Activated naive CD4-positive, alpha-beta T cell treated with anti-CD3 and anti-CD28 coated beads, Interleukin-2, amount 50 U/mL, for 24 hours (primary cell): Measurements from ENCODE around the gene PTCHD1.

Experiments used
- H3K27ac Mint-ChIP-seq: one replicate; pipeline ENCODE4 v1.8.0; 2021; ENCODE audit warnings: mild to moderate bottlenecking, mixed read lengths
- H3K27me3 Mint-ChIP-seq: one replicate; pipeline ENCODE4 v1.8.0; 2021; ENCODE audit warnings: mixed read lengths
- H3K36me3 Mint-ChIP-seq: one replicate; pipeline ENCODE4 v1.8.0; 2021; ENCODE audit warnings: mixed read lengths
- H3K4me1 Mint-ChIP-seq: one replicate; pipeline ENCODE4 v1.8.0; 2021; ENCODE audit warnings: mixed read lengths
- H3K4me3 Mint-ChIP-seq: one replicate; pipeline ENCODE4 v1.8.0; 2021; ENCODE audit warnings: mild to moderate bottlenecking, mixed read lengths
- H3K9me3 Mint-ChIP-seq: one replicate; pipeline ENCODE4 v1.8.0; 2021; ENCODE audit warnings: mixed read lengths

Gene PTCHD1

GRCh38 chrX:23333842-23334520 is 668 bp upstream of the PTCHD1 start:
- Mint-ChIP-seq H3K4me3 (no peak overlapping the region), H3K36me3 (no peaks in the 10 kb centered on the region), H3K27me3 (peaks cover 28% of the 10 kb centered on the region), H3K27ac (no peak overlapping the region), H3K4me1 (peaks cover 6% of the 10 kb centered on the region), H3K9me3 (no peaks in the 10 kb centered on the region)

- H3K9me3 Mint-ChIP-seq: no peaks in the 10 kb centered on the region
- H3K27me3 Mint-ChIP-seq: peaks cover 28% of the 10 kb centered on the region
- peaks cover 6% of the 10 kb centered on the region for H3K4me1 Mint-ChIP-seq
- no peak overlapping the region for H3K4me3 Mint-ChIP-seq
- no peaks in the 10 kb centered on the region for H3K36me3 Mint-ChIP-seq
- no peak overlapping the region for H3K27ac Mint-ChIP-seq
Observed at GRCh38 chrX:23334521-23334847, 165 bp upstream of the PTCHD1 start.

GRCh38 chrX:23338334-23338733 is 3.7 kb downstream of the PTCHD1 start:
- H3K9me3 Mint-ChIP-seq: no peaks in the 10 kb centered on the region
- no peak overlapping the region for H3K27ac Mint-ChIP-seq
- no peak overlapping the region for H3K4me3 Mint-ChIP-seq
- no peaks in the 10 kb centered on the region for H3K36me3 Mint-ChIP-seq
- no peaks in the 10 kb centered on the region for H3K4me1 Mint-ChIP-seq
- H3K27me3 Mint-ChIP-seq: peaks cover 18% of the 10 kb centered on the region

GRCh38 chrX:23341452-23341851 is 6.8 kb downstream of the PTCHD1 start:
- Mint-ChIP-seq H3K36me3 (no peaks in the 10 kb centered on the region), H3K4me3 (no peak overlapping the region), H3K9me3 (no peaks in the 10 kb centered on the region), H3K27ac (no peak overlapping the region), H3K4me1 (no peaks in the 10 kb centered on the region), H3K27me3 (peaks cover 9% of the 10 kb centered on the region)

- peaks cover 8% of the 10 kb centered on the region for H3K9me3 Mint-ChIP-seq
- no peak overlapping the region for H3K27ac Mint-ChIP-seq
- H3K4me3 Mint-ChIP-seq: no peak overlapping the region
- peaks cover 3% of the 10 kb centered on the region for H3K27me3 Mint-ChIP-seq
- no peaks in the 10 kb centered on the region for H3K4me1 Mint-ChIP-seq
- no peaks in the 10 kb centered on the region for H3K36me3 Mint-ChIP-seq
Observed at GRCh38 chrX:23344238-23344903, 9.7 kb downstream of the PTCHD1 start.

GRCh38 chrX:23344904-23345271 is 10.2 kb downstream of the PTCHD1 start:
- H3K36me3 Mint-ChIP-seq: no peaks in the 10 kb centered on the region
- peaks cover 3% of the 10 kb centered on the region for H3K27me3 Mint-ChIP-seq

GRCh38 chrX:23356189-23356588 is 21.5 kb downstream of the PTCHD1 start:
- Mint-ChIP-seq H3K4me3 (no peak overlapping the region), H3K4me1 (no peaks in the 10 kb centered on the region), H3K36me3 (no peaks in the 10 kb centered on the region), H3K9me3 (no peaks in the 10 kb centered on the region), H3K27ac (no peak overlapping the region), H3K27me3 (no peaks in the 10 kb centered on the region)

More at GRCh38 chrX:23344904-23345271, 10.2 kb downstream of the PTCHD1 start:
- H3K4me3 Mint-ChIP-seq: no peak overlapping the region
- no peak overlapping the region for H3K27ac Mint-ChIP-seq
- peaks cover 8% of the 10 kb centered on the region for H3K9me3 Mint-ChIP-seq
- H3K4me1 Mint-ChIP-seq: no peaks in the 10 kb centered on the region

GRCh38 chrX:23364416-23364815 is 29.8 kb downstream of the PTCHD1 start:
- Mint-ChIP-seq H3K9me3 (no peaks in the 10 kb centered on the region), H3K27me3 (no peaks in the 10 kb centered on the region), H3K4me3 (no peak overlapping the region), H3K36me3 (no peaks in the 10 kb centered on the region), H3K4me1 (no peaks in the 10 kb centered on the region), H3K27ac (no peak overlapping the region)

- Mint-ChIP-seq H3K27me3 (no peaks in the 10 kb centered on the region), H3K4me1 (no peaks in the 10 kb centered on the region)
Observed at GRCh38 chrX:23365541-23365940, 30.9 kb downstream of the PTCHD1 start.

GRCh38 chrX:23366914-23367313 is 32.3 kb downstream of the PTCHD1 start:
- no peaks in the 10 kb centered on the region for H3K9me3 Mint-ChIP-seq
- no peak overlapping the region for H3K27ac Mint-ChIP-seq
- H3K4me1 Mint-ChIP-seq: no peaks in the 10 kb centered on the region
- no peaks in the 10 kb centered on the region for H3K27me3 Mint-ChIP-seq
- H3K4me3 Mint-ChIP-seq: no peak overlapping the region
- no peaks in the 10 kb centered on the region for H3K36me3 Mint-ChIP-seq

More at GRCh38 chrX:23365541-23365940, 30.9 kb downstream of the PTCHD1 start:
- Mint-ChIP-seq H3K36me3 (no peaks in the 10 kb centered on the region), H3K27ac (no peak overlapping the region), H3K9me3 (no peaks in the 10 kb centered on the region), H3K4me3 (no peak overlapping the region)

- no peaks in the 10 kb centered on the region for H3K27me3 Mint-ChIP-seq
- H3K4me3 Mint-ChIP-seq: no peak overlapping the region
- H3K36me3 Mint-ChIP-seq: no peaks in the 10 kb centered on the region
- H3K4me1 Mint-ChIP-seq: no peaks in the 10 kb centered on the region
- H3K9me3 Mint-ChIP-seq: no peaks in the 10 kb centered on the region
- no peak overlapping the region for H3K27ac Mint-ChIP-seq
Observed at GRCh38 chrX:23369027-23369426, 34.4 kb downstream of the PTCHD1 start.

GRCh38 chrX:23372220-23372902 is 37.7 kb downstream of the PTCHD1 start:
- no peak overlapping the region for H3K27ac Mint-ChIP-seq
- no peaks in the 10 kb centered on the region for H3K4me1 Mint-ChIP-seq
- no peak overlapping the region for H3K4me3 Mint-ChIP-seq
- no peaks in the 10 kb centered on the region for H3K9me3 Mint-ChIP-seq
- peaks cover 3% of the 10 kb centered on the region for H3K27me3 Mint-ChIP-seq
- H3K36me3 Mint-ChIP-seq: no peaks in the 10 kb centered on the region

GRCh38 chrX:23373129-23373804 is 38.6 kb downstream of the PTCHD1 start:
- no peaks in the 10 kb centered on the region for H3K4me1 Mint-ChIP-seq
- H3K9me3 Mint-ChIP-seq: no peaks in the 10 kb centered on the region
- H3K36me3 Mint-ChIP-seq: no peaks in the 10 kb centered on the region
- H3K27ac Mint-ChIP-seq: no peak overlapping the region
- H3K27me3 Mint-ChIP-seq: peaks cover 3% of the 10 kb centered on the region
- no peak overlapping the region for H3K4me3 Mint-ChIP-seq

- H3K27me3 Mint-ChIP-seq: peaks cover 3% of the 10 kb centered on the region
- H3K4me1 Mint-ChIP-seq: no peaks in the 10 kb centered on the region
- no peak overlapping the region for H3K4me3 Mint-ChIP-seq
- no peaks in the 10 kb centered on the region for H3K36me3 Mint-ChIP-seq
- H3K9me3 Mint-ChIP-seq: no peaks in the 10 kb centered on the region
- H3K27ac Mint-ChIP-seq: no peak overlapping the region
Observed at GRCh38 chrX:23374291-23374690, 39.6 kb downstream of the PTCHD1 start.

GRCh38 chrX:23376581-23376980 is 41.9 kb downstream of the PTCHD1 start:
- no peak overlapping the region for H3K4me3 Mint-ChIP-seq
- no peaks in the 10 kb centered on the region for H3K36me3 Mint-ChIP-seq
- H3K9me3 Mint-ChIP-seq: no peaks in the 10 kb centered on the region
- peaks cover under 1% of the 10 kb centered on the region for H3K4me1 Mint-ChIP-seq
- no peak overlapping the region for H3K27ac Mint-ChIP-seq
- H3K27me3 Mint-ChIP-seq: peaks cover 3% of the 10 kb centered on the region

- no peak overlapping the region for H3K4me3 Mint-ChIP-seq
- H3K27me3 Mint-ChIP-seq: peaks cover 5% of the 10 kb centered on the region
Observed at GRCh38 chrX:23380581-23380980, 45.9 kb downstream of the PTCHD1 start.

More at GRCh38 chrX:23380581-23380980, 45.9 kb downstream of the PTCHD1 start:
- no peaks in the 10 kb centered on the region for H3K9me3 Mint-ChIP-seq
- peaks cover 5% of the 10 kb centered on the region for H3K4me1 Mint-ChIP-seq
- no peaks in the 10 kb centered on the region for H3K36me3 Mint-ChIP-seq
- H3K27ac Mint-ChIP-seq: no peak overlapping the region
